Esophagus (tissue), 2 donors: ENCODE measurements around the gene BCORL1. TPM values are rescaled to one million over a fixed set of nuclear protein-coding genes. Genes with fewer than 3 reads are reported as not detected.

Source experiments
- H3K27ac ChIP-seq, 2 donors: one replicate each; pipeline ENCODE4 v1.5.1; 2013; ENCODE audit warnings: low read depth in 2 of 2, mild to moderate bottlenecking in 2 of 2, inconsistent platforms in 1 of 2, low read length in 1 of 2, moderate library complexity in 1 of 2
- H3K27me3 ChIP-seq, 2 donors: one replicate each; pipeline ENCODE4 v1.6.1; 2013; ENCODE audit warnings: low read length in 2 of 2, control low read depth in 1 of 2, mild to moderate bottlenecking in 1 of 2; ENCODE audit not compliant: insufficient read depth in 2 of 2, control insufficient read depth in 1 of 2
- H3K36me3 ChIP-seq, 2 donors: one replicate each; pipeline ENCODE4 v1.6.1; 2013; ENCODE audit warnings: low read length in 1 of 2; ENCODE audit not compliant: control insufficient read depth in 2 of 2, insufficient read depth in 2 of 2
- H3K4me1 ChIP-seq, 2 donors: one replicate each; pipeline ENCODE4 v1.6.1; 2013; ENCODE audit warnings: low read length in 1 of 2; ENCODE audit not compliant: control insufficient read depth in 2 of 2, insufficient read depth in 2 of 2
- H3K4me3 ChIP-seq, 2 donors: one replicate each; pipeline ENCODE4 v1.5.1; 2013; ENCODE audit warnings: low read length in 2 of 2, mild to moderate bottlenecking in 2 of 2, low read depth in 1 of 2, moderate library complexity in 1 of 2
- H3K9me3 ChIP-seq, 2 donors: one replicate each; pipeline ENCODE4 v1.6.1; 2013; ENCODE audit warnings: mild to moderate bottlenecking in 2 of 2, low read depth in 1 of 2, low read length in 1 of 2, moderate library complexity in 1 of 2; ENCODE audit not compliant: control insufficient read depth in 2 of 2, insufficient read depth in 1 of 2
- WGBS, 2 donors: extraction: QIAGEN DNeasy Blood & Tissue Kit; methylation state at CpG; one replicate each; pipeline ENCODE4 v1.1.7; 2013; 5-methylcytosine and 5-hydroxymethylcytosine counted together
- polyA plus RNA-seq, 2 donors: library from polyadenylated mRNA; stranded (reverse); fragments of 200-250 nt; gene quantifications; one replicate each; pipeline ENCODE4 v1.2.3, GENCODE V29; 2013
- donor health status: healthy with polysubstance abuse.
- donor health status: Bipolar disorder and iron deficiency.

BCORL1 gene
- polyA plus RNA-seq, 2 donors: 1.0 to 1.7 TPM

- H3K4me1 ChIP-seq: no peaks in the 10 kb centered on the region
- peaks cover 0 to 16% of the 10 kb centered on the region in 2 donors for H3K36me3 ChIP-seq
- 96 to 99% methylated on average over 5 of the region's 5 CpGs for WGBS, 2 donors
- peaks cover 0 to 3% of the 10 kb centered on the region in 2 donors for H3K9me3 ChIP-seq
- H3K27ac ChIP-seq: no peak overlapping the region
- H3K4me3 ChIP-seq: no peak overlapping the region
- no peaks in the 10 kb centered on the region for H3K27me3 ChIP-seq
Measured at GRCh38 chrX:130047416-130047815, 65.0 kb downstream of the BCORL1 start.

- peaks cover 0 to 3% of the 10 kb centered on the region in 2 donors for H3K9me3 ChIP-seq
- H3K36me3 ChIP-seq: peaks cover 0 to 19% of the 10 kb centered on the region in 2 donors
- no peaks in the 10 kb centered on the region for H3K4me1 ChIP-seq
- no peaks in the 10 kb centered on the region for H3K27me3 ChIP-seq
- WGBS, 2 donors: 81 to 96% methylated on average over 4 of the region's 4 CpGs
- no peak overlapping the region for H3K4me3 ChIP-seq
- H3K27ac ChIP-seq: no peak overlapping the region
Measured at GRCh38 chrX:130048686-130049222, 66.3 kb downstream of the BCORL1 start.

- Histone ChIP-seq H3K9me3 (peaks cover 0 to 3% of the 10 kb centered on the region in 2 donors), H3K27ac (no peak overlapping the region), H3K36me3 (peaks cover 0 to 19% of the 10 kb centered on the region in 2 donors), H3K27me3 (no peaks in the 10 kb centered on the region), H3K4me3 (no peak overlapping the region), H3K4me1 (no peaks in the 10 kb centered on the region)
- 82 to 88% methylated on average over 8 of the region's 8 CpGs for WGBS, 2 donors
Measured at GRCh38 chrX:130049821-130050220, 67.4 kb downstream of the BCORL1 start.

- Histone ChIP-seq H3K36me3 (peaks cover 0 to 19% of the 10 kb centered on the region in 2 donors), H3K4me1 (no peaks in the 10 kb centered on the region), H3K9me3 (peaks cover 0 to 3% of the 10 kb centered on the region in 2 donors), H3K27ac (no peak overlapping the region), H3K4me3 (no peak overlapping the region), H3K27me3 (no peaks in the 10 kb centered on the region)
- 84 to 88% methylated on average over 12 of the region's 12 CpGs for WGBS, 2 donors
Measured at GRCh38 chrX:130051176-130051845, 68.9 kb downstream of the BCORL1 start.

GRCh38 chrX:130053236-130053635, 70.8 kb downstream of the BCORL1 start:
- Histone ChIP-seq H3K4me1 (no peaks in the 10 kb centered on the region), H3K27me3 (no peaks in the 10 kb centered on the region), H3K4me3 (no peak overlapping the region), H3K36me3 (peaks cover 0 to 9% of the 10 kb centered on the region in 2 donors), H3K27ac (no peak overlapping the region), H3K9me3 (peaks cover 0 to under 1% of the 10 kb centered on the region in 2 donors)
- 79% methylated on average over 10 of the region's 10 CpGs for WGBS, 2 donors

GRCh38 chrX:130055103-130055502, 72.7 kb downstream of the BCORL1 start:
- Histone ChIP-seq H3K27me3 (no peaks in the 10 kb centered on the region), H3K27ac (no peak overlapping the region), H3K4me3 (no peak overlapping the region), H3K4me1 (no peaks in the 10 kb centered on the region), H3K9me3 (no peaks in the 10 kb centered on the region), H3K36me3 (peaks cover 0 to 8% of the 10 kb centered on the region in 2 donors)
- whole genome bisulfite sequencing, 2 donors: 57 to 71% methylated on average over 11 of the region's 11 CpGs

- H3K4me1 ChIP-seq: no peaks in the 10 kb centered on the region
- 80 to 84% methylated on average over 18 of the region's 18 CpGs for WGBS, 2 donors
- no peaks in the 10 kb centered on the region for H3K9me3 ChIP-seq
- H3K4me3 ChIP-seq: no peak overlapping the region
- no peaks in the 10 kb centered on the region for H3K27me3 ChIP-seq
- H3K36me3 ChIP-seq: peaks cover 0 to 6% of the 10 kb centered on the region in 2 donors
- H3K27ac ChIP-seq: no peak overlapping the region
Measured at GRCh38 chrX:130055899-130056298, 73.5 kb downstream of the BCORL1 start.

- 81 to 85% methylated on average over 8 to 9 of the region's 9 CpGs for WGBS, 2 donors
- Histone ChIP-seq H3K27ac (no peak overlapping the region), H3K9me3 (no peaks in the 10 kb centered on the region), H3K36me3 (peaks cover 0 to 2% of the 10 kb centered on the region in 2 donors), H3K4me1 (no peaks in the 10 kb centered on the region), H3K27me3 (no peaks in the 10 kb centered on the region), H3K4me3 (no peak overlapping the region)
Measured at GRCh38 chrX:130057209-130057608, 74.8 kb downstream of the BCORL1 start.

- WGBS, 2 donors: 67 to 83% methylated on average over 7 of the region's 7 CpGs
- H3K27me3 ChIP-seq: no peaks in the 10 kb centered on the region
- no peaks in the 10 kb centered on the region for H3K36me3 ChIP-seq
- no peak overlapping the region for H3K4me3 ChIP-seq
- no peaks in the 10 kb centered on the region for H3K9me3 ChIP-seq
- no peaks in the 10 kb centered on the region for H3K4me1 ChIP-seq
- no peak overlapping the region for H3K27ac ChIP-seq
Measured at GRCh38 chrX:130058652-130059051, 76.2 kb downstream of the BCORL1 start.
